Measurements from ENCODE around the gene PARD3B.

The PARD3B gene

DNA sequence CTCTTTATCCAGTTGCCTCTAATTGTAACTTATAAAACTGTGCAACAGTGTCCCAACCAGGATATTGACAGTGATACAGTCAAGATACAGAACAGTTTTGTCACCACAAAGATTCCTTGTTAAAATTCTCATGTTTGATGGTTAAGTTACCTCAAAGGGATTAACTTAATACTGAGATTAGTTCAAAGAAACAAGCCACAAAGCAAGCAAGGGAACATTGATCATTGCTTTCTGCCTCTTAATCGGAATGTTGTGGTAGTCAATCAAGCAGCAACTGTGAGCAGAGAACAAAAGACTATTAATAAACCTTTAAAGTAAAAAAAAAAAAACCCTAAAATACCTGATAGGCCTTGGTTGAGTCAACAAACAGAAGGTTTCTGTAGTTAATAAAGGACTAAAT is 352.3 kb downstream of the PARD3B start:
- no peak for DNase-seq (ENCODE audit: low spot score)

GRCh38 chr2:204898928-204899640 is 353.8 kb downstream of the PARD3B start:
- no peak for DNase-seq (ENCODE audit: low spot score)

GRCh38 chr2:204899983-204900382 is 354.7 kb downstream of the PARD3B start:
- DNase-seq (ENCODE audit: low spot score), result no peak

DNA sequence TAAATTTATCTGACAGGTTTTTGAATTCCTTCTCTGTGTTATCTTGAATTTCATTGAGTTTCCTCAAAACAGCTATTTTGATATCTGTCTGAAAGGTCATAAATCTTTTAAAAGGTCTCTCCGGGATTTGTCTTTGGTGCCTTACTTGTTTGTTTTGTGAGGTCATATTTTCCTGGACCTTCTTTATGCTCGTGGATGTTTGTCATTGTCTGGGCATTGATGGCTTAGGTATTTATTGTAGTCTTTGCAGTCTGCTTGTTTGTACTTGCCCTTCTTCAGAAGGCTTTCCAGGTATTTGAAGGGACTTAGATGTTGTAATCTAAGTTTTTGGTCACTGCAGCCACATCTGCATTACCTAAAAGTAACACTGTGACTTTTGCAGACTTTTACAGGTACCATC is 355.2 kb downstream of the PARD3B start:
- DNase-seq (ENCODE audit: low spot score), result no peak

GRCh38 chr2:204900910-204901309 is 355.6 kb downstream of the PARD3B start:
- no peak for DNase-seq (ENCODE audit: low spot score)

DNA sequence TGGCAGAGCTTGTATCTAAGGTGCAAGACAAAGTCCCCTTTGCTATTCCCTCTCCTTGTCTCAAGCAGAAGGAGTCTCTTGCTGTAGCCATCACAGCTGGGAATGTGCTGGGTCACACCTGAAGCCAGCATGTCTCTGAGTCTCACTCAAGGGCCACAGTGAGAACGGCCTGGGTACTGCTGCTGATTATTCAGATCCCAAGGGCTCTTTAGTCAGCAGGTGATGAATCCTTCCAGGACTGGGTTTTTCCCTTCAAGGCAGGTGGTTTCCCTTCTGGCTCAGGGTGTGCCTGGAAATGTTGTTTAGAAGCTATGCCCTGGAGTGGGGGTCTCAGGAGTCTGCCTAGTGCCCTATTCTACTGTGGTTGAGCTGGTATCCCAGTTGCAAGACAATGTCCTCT is 356.3 kb downstream of the PARD3B start:
- no peak for DNase-seq (ENCODE audit: low spot score)

DNA sequence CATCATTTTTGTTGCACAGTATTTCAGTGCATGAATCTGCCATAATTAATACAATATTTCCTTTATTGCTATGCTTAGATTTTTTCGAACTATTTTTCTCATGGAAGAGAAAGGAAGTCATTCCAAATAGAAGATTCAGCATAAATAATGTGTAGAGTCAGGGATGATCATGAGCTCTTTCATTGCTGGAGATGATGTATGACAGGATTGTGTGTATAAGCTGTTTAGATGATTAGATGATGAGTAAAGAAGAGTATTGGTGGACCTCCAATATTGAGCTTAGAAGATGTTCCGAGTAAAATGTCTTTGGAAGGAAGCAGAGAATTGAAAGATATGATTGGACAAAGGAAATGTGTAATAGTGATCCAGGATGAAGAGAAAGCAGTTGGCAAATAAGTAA is 364.5 kb downstream of the PARD3B start:
- no peak for DNase-seq (ENCODE audit: low spot score)

DNA sequence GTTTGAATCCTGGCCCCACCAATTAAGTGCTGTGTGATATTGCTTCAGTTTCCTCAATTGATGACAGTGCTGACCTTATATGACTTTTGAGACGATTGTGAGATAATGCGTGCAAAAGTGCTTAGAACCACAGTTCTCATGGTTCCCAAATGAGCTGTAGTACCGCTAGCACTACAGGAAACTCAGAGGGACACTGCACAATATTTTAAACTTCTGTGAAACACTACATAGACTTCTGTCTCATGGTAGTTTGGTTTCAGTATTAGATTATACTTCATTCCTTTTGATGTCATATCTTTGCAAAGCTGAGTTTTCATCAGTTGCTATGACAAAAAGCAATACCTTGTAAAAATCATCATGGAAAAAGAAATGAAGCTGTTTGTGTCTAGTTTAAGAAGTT is 368.0 kb downstream of the PARD3B start:
- no peak for DNase-seq (ENCODE audit: low spot score)

DNA sequence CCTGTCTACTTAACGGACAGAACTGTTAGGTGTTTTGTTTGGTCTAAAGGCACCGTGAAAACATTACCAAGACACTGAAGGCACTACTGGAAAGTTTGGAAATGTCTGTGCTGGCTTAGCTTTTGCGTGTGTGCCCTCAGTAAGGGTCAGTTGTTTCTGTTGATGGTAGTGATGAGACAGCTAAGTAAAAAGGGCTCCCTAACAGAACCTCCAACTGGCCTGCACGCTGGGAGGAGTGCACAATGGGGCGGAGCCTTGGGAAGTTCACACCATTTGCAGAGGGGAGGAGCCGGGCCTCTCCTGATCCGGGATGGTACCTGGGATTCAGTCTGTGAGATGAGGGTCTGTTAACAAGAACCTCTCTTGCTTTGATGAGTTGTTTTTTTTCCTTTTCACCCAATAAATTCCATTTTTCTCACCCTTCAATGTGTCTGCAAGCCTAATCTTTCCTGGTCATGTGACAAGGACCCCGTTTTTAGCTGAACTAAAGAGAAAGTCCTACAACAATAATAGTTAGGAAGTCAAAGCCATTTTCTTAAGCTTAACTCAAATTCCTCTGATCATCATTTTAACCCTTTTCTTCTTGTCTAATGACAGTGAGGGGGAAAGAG is 368.7 kb downstream of the PARD3B start:
- DNase-seq (ENCODE audit: low spot score), result no peak

DNA sequence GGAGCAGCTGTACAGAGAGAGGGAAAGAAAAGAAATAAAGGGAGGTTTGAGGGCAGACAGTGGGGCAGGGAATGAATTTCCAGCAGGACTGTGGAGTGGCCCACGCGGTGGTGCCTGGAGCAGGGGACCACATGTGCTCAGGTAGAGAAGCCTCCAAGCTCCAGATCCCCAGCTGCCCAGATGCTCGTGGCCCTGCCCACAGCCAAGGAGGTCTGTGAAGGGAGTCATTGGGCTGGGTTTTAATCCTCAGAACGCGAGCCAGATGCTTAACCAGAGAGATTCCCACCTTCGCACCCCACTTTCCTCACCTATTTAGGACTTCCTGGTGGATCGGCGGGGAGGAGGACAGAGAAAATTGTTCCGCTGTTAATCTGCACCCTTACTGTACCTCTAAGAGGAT is 369.4 kb downstream of the PARD3B start:
- DNase-seq (ENCODE audit: low spot score), result no peak

DNA sequence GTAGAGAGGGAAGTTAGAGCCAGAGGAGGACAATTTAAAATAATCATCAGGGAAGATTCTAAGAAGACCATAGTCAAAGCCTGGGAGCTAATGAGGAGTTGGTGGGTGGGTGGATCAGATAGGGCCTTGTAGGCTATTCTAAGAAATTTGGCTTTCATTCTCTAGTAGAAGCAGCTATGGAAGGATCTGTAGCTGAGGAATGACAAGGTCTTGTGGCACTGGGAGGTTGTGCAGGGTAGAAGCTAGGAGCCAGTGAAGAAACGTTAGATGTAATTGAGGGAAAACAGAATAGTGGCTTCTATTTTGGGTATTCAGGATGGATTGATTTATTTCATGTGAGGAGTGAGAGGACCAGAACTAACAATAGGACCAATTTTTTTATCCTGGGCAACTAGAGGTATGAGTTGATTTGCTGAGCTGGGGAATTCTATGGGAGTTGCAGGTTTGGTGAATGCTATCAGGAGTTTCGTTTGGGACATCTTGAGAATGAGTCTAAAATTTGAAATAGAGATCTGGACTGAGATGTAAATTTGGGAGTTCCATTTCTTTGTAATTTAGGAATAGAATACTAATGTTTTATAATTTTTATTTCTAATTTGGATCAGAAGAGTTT is 371.9 kb downstream of the PARD3B start:
- DNase-seq (ENCODE audit: low spot score), result no peak

- DNase-seq (ENCODE audit: low spot score), result no peak
These were observed 375.5 kb downstream of the PARD3B start for GRCh38 chr2:204920776-204921175.

DNA sequence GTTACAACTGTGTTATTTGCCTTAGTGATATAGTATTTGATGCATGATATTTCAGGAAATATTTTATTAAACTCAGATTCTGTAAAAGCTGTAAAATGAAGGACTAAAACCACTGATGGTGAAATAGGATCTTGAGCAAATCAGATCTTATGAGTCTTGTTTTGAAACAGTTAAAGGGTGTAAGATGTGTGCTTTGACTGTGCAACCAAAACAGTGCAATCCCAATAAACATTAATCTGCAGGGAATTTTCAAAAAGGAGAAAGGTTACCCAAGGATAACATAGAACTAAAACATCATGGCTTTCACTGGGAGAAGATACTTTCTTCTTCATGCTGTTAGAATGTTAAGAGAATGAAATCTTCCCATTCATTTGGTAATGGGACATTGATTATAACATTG is 378.7 kb downstream of the PARD3B start:
- no peak for DNase-seq (ENCODE audit: low spot score)

DNA sequence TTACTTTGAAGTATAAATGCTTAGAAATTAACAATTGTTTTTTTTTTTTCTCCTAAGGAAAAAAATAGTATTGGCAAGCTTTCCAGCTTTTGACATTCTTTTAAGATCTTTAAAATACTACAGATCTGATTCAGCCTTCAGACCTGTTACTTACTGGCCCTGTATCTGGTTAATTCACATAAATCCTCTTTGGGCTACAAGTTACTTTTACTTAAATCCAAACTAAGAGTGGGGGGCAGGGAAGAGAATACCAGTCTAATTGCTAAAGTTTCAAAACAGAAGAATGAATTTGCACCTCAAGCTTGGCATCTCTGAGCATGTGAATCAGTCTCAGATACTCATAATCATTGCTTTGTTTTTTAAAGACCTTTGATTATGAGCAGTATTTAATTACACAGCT is 386.3 kb downstream of the PARD3B start:
- DNase-seq (ENCODE audit: low spot score), result no peak

- no peak for DNase-seq (ENCODE audit: low spot score)
These were observed 388.6 kb downstream of the PARD3B start for GRCh38 chr2:204933735-204934374.

GRCh38 chr2:204944927-204945326 is 399.7 kb downstream of the PARD3B start:
- DNase-seq (ENCODE audit: low spot score), result no peak

- no peak for DNase-seq (ENCODE audit: low spot score)
These were observed 400.1 kb downstream of the PARD3B start for GRCh38 chr2:204945376-204945775.

GRCh38 chr2:204946892-204947291 is 401.6 kb downstream of the PARD3B start:
- DNase-seq (ENCODE audit: low spot score), result no peak

- DNase-seq (ENCODE audit: low spot score), result no peak
These were observed 402.1 kb downstream of the PARD3B start for GRCh38 chr2:204947405-204947804.

DNA sequence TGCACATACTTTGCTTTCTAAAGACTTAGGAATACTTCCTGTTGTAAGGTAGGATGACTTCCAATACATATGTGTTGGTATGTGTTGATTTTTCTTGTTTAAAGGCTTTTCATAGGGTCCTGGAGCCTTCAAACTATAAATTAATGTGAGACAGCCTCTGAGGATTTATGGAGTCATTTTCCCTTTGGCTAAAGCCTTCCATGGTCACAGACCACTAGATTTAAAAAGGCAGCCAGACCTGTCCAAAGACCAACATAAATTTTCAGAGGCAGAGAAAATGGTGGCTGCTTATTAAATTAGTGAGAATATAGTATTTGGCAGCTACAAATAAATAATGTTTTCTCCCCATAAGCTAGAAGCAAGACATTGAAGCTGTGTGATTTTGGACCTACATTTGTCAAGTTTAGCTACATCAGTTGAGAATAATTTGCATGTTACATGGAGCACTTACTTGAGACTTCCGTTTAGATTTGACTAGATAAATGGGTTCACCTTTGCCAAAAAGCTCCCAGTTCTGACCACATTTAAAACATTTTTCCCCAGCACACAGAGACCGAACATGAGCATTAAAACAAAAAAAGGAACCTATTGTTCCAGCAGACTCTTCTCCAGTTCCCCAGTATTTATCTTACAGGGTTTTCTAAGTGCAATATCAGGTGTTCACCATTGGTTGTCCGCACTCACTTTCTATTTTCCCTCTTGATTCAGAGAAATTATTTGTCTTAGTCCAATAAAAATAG is 402.9 kb downstream of the PARD3B start:
- DNase-seq (ENCODE audit: low spot score), result no peak

DNA sequence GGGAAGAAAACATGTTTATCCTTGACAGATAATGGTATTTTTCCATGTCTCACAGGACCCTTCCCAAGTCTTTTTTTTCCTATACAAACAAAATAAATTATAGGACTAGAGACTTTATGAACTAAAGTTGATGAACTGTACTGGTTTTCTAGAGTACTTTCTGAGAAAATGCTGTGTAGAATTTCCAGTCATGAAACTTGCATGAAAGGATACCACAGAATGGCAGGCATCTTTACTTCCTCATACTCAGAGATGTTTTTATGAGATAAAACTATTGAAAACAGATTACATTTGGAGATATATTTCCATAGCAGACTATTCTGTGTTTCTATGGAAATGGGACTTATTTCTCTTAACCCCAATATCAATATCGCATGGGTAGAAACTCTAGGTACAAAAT is 403.5 kb downstream of the PARD3B start:
- DNase-seq (ENCODE audit: low spot score), result no peak

DNA sequence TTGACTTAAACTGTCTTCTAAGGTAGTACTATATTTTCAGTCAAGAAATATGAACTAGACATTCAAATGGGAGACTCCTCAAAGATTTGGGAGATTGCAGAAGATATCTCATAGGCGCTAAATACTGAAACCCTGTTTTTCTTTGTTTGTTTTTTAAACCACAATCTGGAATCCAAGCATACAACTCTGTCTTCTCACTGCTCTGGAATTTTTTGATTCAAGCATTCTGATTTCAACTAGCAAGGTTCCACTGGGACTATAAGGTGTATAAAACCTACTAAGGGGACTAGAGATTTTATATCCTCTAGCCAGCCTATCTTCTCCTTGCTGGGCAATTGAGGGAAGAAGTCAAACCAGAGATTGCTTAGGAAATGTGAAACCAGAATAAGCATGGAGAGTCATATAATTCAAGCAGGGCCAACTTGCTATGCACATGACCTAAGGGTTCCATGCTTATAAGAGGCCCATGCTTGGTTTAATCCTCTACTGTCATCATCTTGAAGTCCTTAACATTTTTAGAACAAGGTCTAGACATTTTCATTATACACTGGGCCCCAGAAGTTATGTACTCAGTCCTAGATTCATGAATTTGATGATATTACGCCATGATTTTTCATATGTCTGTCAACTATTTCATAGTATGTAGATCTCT is 405.5 kb downstream of the PARD3B start:
- no peak for DNase-seq (ENCODE audit: low spot score)
